Measurements from ENCODE around the gene CASZ1. TPM values are rescaled to one million over a fixed set of nuclear protein-coding genes. Genes with fewer than 3 reads are reported as not detected.

The CASZ1 gene
- total and polyA plus RNA-seq, 2 experiments from 2014 or later = 6.2 to 6.7 TPM

DNA sequence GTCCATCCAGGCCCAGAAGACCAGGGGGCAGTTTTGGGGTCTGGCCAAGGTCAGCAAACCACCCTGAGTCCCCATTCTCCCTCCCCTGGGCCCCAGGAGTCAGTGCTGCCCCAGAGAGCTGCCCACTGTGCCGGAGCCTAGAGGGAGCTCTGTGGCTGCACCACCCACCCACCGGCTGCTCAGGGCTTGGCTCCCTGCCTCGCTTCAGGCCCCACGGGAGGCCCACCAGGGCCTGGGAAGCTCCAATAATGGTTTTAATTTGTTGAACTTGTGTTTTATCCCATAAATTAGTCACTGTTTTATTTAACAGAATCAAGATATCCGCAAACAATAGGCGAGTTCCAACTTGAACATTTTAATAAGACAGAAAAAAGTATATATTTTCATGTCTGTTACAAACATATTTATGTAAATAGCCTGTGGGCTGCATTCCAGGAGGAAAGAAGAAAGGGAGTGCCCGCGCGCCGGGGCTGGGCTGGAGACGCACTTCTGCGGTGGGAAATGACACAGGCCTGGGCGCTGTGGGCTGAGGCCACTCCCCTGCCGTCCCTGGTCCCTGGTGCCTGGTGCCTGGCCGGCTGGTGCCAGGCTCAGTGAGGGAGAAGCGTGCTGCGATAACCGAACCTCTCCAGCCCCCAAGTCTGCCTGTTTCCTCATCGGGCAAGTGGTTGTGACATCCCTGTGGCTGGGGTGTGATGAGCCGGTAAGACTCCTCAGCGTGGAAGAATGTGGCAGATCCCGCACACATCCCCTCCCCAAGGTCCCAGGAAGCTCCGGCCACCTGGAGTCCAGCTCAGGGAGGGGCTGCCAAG is 161.2 kb downstream of the CASZ1 start:
- Histone ChIP-seq H3K4me3 (no peak overlapping the region), H3K4me1 (ENCODE audit: insufficient read depth) (peaks cover 29% of the 10 kb centered on the region), H4K20me1 (replicated peaks; ENCODE audit: insufficient read depth) (no peaks in the 10 kb centered on the region), H3K4me2 (no peak overlapping the region), H3K79me2 (replicated peaks; ENCODE audit: insufficient read depth) (no peaks in the 10 kb centered on the region), H3K27me3 (ENCODE audit: insufficient read depth) (peaks cover 30% of the 10 kb centered on the region), H3K36me3 (ENCODE audit: insufficient read depth) (no peaks in the 10 kb centered on the region), H3F3A (replicated peaks; ENCODE audit: low read depth) (peaks cover 13% of the 10 kb centered on the region), H3K9me2 (ENCODE audit: insufficient read depth) (no peaks in the 10 kb centered on the region), H3K27ac (ENCODE audit: low read depth) (no peak overlapping the region), H2AFZ (no peak overlapping the region)
- Mint-ChIP-seq H3K27ac (no peak overlapping the region), H3K27me3 (ENCODE audit: insufficient read depth, low read depth, poor library complexity) (peaks cover 14% of the 10 kb centered on the region), H3K9me3 (no peaks in the 10 kb centered on the region), H3K36me3 (ENCODE audit: low read depth) (no peaks in the 10 kb centered on the region), H3K4me3 (no peak overlapping the region), H3K4me1 (peaks cover 33% of the 10 kb centered on the region)
- ATAC-seq = peak; percentile 2; the same call in 1 of the 3 replicates
- no peak for DNase-seq (ENCODE audit: low spot score)
- TF ChIP-seq, protein P1, sequence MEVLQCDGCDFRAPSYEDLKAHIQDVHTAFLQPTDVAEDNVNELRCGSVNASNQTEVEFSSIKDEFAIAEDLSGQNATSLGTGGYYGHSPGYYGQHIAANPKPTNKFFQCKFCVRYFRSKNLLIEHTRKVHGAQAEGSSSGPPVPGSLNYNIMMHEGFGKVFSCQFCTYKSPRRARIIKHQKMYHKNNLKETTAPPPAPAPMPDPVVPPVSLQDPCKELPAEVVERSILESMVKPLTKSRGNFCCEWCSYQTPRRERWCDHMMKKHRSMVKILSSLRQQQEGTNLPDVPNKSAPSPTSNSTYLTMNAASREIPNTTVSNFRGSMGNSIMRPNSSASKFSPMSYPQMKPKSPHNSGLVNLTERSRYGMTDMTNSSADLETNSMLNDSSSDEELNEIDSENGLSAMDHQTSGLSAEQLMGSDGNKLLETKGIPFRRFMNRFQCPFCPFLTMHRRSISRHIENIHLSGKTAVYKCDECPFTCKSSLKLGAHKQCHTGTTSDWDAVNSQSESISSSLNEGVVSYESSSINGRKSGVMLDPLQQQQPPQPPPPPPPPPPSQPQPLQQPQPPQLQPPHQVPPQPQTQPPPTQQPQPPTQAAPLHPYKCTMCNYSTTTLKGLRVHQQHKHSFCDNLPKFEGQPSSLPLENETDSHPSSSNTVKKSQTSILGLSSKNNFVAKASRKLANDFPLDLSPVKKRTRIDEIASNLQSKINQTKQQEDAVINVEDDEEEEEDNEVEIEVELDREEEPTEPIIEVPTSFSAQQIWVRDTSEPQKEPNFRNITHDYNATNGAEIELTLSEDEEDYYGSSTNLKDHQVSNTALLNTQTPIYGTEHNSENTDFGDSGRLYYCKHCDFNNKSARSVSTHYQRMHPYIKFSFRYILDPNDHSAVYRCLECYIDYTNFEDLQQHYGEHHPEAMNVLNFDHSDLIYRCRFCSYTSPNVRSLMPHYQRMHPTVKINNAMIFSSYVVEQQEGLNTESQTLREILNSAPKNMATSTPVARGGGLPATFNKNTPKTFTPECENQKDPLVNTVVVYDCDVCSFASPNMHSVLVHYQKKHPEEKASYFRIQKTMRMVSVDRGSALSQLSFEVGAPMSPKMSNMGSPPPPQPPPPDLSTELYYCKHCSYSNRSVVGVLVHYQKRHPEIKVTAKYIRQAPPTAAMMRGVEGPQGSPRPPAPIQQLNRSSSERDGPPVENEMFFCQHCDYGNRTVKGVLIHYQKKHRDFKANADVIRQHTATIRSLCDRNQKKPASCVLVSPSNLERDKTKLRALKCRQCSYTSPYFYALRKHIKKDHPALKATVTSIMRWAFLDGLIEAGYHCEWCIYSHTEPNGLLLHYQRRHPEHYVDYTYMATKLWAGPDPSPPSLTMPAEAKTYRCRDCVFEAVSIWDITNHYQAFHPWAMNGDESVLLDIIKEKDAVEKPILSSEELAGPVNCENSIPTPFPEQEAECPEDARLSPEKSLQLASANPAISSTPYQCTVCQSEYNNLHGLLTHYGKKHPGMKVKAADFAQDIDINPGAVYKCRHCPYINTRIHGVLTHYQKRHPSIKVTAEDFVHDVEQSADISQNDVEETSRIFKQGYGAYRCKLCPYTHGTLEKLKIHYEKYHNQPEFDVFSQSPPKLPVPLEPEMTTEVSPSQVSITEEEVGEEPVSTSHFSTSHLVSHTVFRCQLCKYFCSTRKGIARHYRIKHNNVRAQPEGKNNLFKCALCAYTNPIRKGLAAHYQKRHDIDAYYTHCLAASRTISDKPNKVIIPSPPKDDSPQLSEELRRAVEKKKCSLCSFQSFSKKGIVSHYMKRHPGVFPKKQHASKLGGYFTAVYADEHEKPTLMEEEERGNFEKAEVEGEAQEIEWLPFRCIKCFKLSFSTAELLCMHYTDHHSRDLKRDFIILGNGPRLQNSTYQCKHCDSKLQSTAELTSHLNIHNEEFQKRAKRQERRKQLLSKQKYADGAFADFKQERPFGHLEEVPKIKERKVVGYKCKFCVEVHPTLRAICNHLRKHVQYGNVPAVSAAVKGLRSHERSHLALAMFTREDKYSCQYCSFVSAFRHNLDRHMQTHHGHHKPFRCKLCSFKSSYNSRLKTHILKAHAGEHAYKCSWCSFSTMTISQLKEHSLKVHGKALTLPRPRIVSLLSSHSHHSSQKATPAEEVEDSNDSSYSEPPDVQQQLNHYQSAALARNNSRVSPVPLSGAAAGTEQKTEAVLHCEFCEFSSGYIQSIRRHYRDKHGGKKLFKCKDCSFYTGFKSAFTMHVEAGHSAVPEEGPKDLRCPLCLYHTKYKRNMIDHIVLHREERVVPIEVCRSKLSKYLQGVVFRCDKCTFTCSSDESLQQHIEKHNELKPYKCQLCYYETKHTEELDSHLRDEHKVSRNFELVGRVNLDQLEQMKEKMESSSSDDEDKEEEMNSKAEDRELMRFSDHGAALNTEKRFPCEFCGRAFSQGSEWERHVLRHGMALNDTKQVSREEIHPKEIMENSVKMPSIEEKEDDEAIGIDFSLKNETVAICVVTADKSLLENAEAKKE (CRISPR knock-in tag; IDR thresholded peaks at IDR 0.05) = no peak
- TF ChIP-seq, protein P2, sequence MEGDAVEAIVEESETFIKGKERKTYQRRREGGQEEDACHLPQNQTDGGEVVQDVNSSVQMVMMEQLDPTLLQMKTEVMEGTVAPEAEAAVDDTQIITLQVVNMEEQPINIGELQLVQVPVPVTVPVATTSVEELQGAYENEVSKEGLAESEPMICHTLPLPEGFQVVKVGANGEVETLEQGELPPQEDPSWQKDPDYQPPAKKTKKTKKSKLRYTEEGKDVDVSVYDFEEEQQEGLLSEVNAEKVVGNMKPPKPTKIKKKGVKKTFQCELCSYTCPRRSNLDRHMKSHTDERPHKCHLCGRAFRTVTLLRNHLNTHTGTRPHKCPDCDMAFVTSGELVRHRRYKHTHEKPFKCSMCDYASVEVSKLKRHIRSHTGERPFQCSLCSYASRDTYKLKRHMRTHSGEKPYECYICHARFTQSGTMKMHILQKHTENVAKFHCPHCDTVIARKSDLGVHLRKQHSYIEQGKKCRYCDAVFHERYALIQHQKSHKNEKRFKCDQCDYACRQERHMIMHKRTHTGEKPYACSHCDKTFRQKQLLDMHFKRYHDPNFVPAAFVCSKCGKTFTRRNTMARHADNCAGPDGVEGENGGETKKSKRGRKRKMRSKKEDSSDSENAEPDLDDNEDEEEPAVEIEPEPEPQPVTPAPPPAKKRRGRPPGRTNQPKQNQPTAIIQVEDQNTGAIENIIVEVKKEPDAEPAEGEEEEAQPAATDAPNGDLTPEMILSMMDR (conservative IDR thresholded peaks at IDR 0.05; ENCODE audit: low read depth in 2 of 2) = 0 out of 4 replicates have a peak, but pooled peaks of 1 of the 2 experiments have one; percentile 5
- TF ChIP-seq, protein P3, sequence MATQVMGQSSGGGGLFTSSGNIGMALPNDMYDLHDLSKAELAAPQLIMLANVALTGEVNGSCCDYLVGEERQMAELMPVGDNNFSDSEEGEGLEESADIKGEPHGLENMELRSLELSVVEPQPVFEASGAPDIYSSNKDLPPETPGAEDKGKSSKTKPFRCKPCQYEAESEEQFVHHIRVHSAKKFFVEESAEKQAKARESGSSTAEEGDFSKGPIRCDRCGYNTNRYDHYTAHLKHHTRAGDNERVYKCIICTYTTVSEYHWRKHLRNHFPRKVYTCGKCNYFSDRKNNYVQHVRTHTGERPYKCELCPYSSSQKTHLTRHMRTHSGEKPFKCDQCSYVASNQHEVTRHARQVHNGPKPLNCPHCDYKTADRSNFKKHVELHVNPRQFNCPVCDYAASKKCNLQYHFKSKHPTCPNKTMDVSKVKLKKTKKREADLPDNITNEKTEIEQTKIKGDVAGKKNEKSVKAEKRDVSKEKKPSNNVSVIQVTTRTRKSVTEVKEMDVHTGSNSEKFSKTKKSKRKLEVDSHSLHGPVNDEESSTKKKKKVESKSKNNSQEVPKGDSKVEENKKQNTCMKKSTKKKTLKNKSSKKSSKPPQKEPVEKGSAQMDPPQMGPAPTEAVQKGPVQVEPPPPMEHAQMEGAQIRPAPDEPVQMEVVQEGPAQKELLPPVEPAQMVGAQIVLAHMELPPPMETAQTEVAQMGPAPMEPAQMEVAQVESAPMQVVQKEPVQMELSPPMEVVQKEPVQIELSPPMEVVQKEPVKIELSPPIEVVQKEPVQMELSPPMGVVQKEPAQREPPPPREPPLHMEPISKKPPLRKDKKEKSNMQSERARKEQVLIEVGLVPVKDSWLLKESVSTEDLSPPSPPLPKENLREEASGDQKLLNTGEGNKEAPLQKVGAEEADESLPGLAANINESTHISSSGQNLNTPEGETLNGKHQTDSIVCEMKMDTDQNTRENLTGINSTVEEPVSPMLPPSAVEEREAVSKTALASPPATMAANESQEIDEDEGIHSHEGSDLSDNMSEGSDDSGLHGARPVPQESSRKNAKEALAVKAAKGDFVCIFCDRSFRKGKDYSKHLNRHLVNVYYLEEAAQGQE (IDR thresholded peaks at IDR 0.05; ENCODE audit: unreplicated experiment) = no peak
- no peak for TF ChIP-seq POLR2AphosphoS5 (IDR thresholded peaks at IDR 0.05; ENCODE audit: low read depth)
- no peak for TF ChIP-seq ZNF114 (CRISPR knock-in tag; IDR thresholded peaks at IDR 0.05)
- no peak for TF ChIP-seq EZH2phosphoT487 (IDR thresholded peaks at IDR 0.05; ENCODE audit: unreplicated experiment)
